K562 (cell line): ENCODE measurements around the gene ATXN1. TPM values are rescaled to one million over a fixed set of nuclear protein-coding genes. Genes with fewer than 3 reads are reported as not detected.
A peak's percentile ranks its signal among the peaks of the same experiment; 100 is the strongest.

Source experiments
- CBX1 ChIP-seq: sonication (generic); IDR thresholded peaks from 2 replicates; pipeline ENCODE4 v1.6.1; 2016; ENCODE audit warnings: antibody characterized with exemption, low read depth, mild to moderate bottlenecking
- CC2D1A ChIP-seq: fragments of 450-650 bp; IDR thresholded peaks from 2 replicates; pipeline ENCODE4 v1.6.1; 2017; ENCODE audit warnings: mild to moderate bottlenecking
- CSDE1 ChIP-seq, 2 experiments: fragments of 450-650 bp; IDR thresholded peaks; 2 replicates each; pipeline ENCODE4 v1.6.1; 2016; ENCODE audit warnings: mild to moderate bottlenecking in 1 of 2
- EWSR1 ChIP-seq: fragments of 450-650 bp; IDR thresholded peaks from 2 replicates; pipeline ENCODE4 v1.6.1; 2018; ENCODE audit warnings: borderline replicate concordance, mild to moderate bottlenecking, low read depth, moderate library complexity; ENCODE audit not compliant: partially characterized antibody
- HDAC2 ChIP-seq: fragments of 450-650 bp; IDR thresholded peaks from 2 replicates; pipeline ENCODE4 v1.6.1; 2016; ENCODE audit warnings: mild to moderate bottlenecking
- MCM5 ChIP-seq: fragments of 450-650 bp; IDR thresholded peaks from 2 replicates; pipeline ENCODE4 v1.6.1; 2016; ENCODE audit warnings: low read depth
- MECOM ChIP-seq: fragments of 250-450 bp; sonication (Bioruptor Pico); IDR thresholded peaks from 2 replicates; pipeline ENCODE4 v1.8.0; 2022; ENCODE audit warnings: inconsistent platforms
- MTA2 ChIP-seq: fragments of 450-650 bp; IDR thresholded peaks from 2 replicates; pipeline ENCODE4 v1.6.1; 2016; ENCODE audit warnings: low read depth
- MYNN ChIP-seq, 2 experiments: sonication (generic); formaldehyde crosslinking in 1 of 2; IDR thresholded peaks; 2 replicates each; pipeline versions ENCODE4 v1.5.0 to v1.6.1; 2016 to 2020; ENCODE audit warnings: antibody characterized with exemption in 1 of 2, missing genetic modification reagents in 1 of 2
- PML ChIP-seq: IDR thresholded peaks from 2 replicates; pipeline ENCODE4 v1.6.1; 2012; ENCODE audit warnings: low read length, inconsistent platforms
- RBFOX2 ChIP-seq: fragments of 200-400 bp; formaldehyde crosslinking; IDR thresholded peaks from 2 replicates; pipeline ENCODE4 v1.6.1; 2017; ENCODE audit warnings: low read depth, mild to moderate bottlenecking, low read length, moderate library complexity
- ZNF431 ChIP-seq: sonication (generic); formaldehyde crosslinking; IDR thresholded peaks from 2 replicates; pipeline ENCODE4 v1.8.0; 2022; ENCODE audit warnings: mild to moderate bottlenecking, missing genetic modification reagents
- polyA plus RNA-seq, 8 experiments: library from polyadenylated mRNA; depleted of rRNA in 4 of 8; stranded (reverse) in 5 of 8; unstranded in 3 of 8; fragments of >200 nt; fragmentation: Nextera tagmentation in 2 of 8; fragmentation: Illumina TruSeq in 1 of 8; extraction: Ambion mirVana in 2 of 8; extraction: Trizol in 1 of 8; gene quantifications; 2 replicates each; pipeline versions ENCODE4 v1.2.1 to v1.2.3, GENCODE V29; 2011 to 2014; ENCODE audit warnings: inconsistent platforms in 1 of 8, missing spikeins in 1 of 8
- total RNA-seq, 7 experiments: library from RNA; depleted of rRNA in 6 of 7; stranded (reverse); fragments of >200 nt in 6 of 7; fragmentation: Illumina TruSeq in 2 of 7; extraction: Trizol in 2 of 7; gene quantifications; 2 replicates each; pipeline versions ENCODE4 v1.2.1 to v1.2.3, GENCODE V29; 2011 to 2021; ENCODE audit warnings: low replicate concordance in 1 of 7
- TF ChIP-seq, protein P1 (sequence below): fragments of 450-650 bp; formaldehyde crosslinking; IDR thresholded peaks from 2 replicates; pipeline ENCODE4 v1.4.0; 2020; ENCODE audit warnings: mild to moderate bottlenecking, moderate library complexity
- TF ChIP-seq, protein P2 (sequence below): fragments of 450-650 bp; formaldehyde crosslinking; IDR thresholded peaks from 2 replicates; pipeline ENCODE4 v1.4.0; 2022; ENCODE audit warnings: mild to moderate bottlenecking, moderate library complexity
- TF ChIP-seq, protein P3 (sequence below): fragments of 450-650 bp; formaldehyde crosslinking; IDR thresholded peaks from 2 replicates; pipeline ENCODE4 v1.4.0; 2020; ENCODE audit warnings: mild to moderate bottlenecking, moderate library complexity
- TF ChIP-seq, protein P4 (sequence below): fragments of 450-650 bp; IDR thresholded peaks from 2 replicates; pipeline ENCODE4 v1.6.1; 2016; ENCODE audit warnings: low read depth, mild to moderate bottlenecking, moderate library complexity
- TF ChIP-seq, protein P5 (sequence below): fragments of 450-650 bp; IDR thresholded peaks from 2 replicates; pipeline ENCODE4 v1.6.1; 2017; ENCODE audit warnings: mild to moderate bottlenecking, moderate library complexity
- TF ChIP-seq, protein P6 (sequence below): sonication (generic); formaldehyde crosslinking; IDR thresholded peaks from 2 replicates; pipeline ENCODE4 v1.8.0; 2022; ENCODE audit warnings: mild to moderate bottlenecking, missing genetic modification reagents
- TF ChIP-seq, protein P7 (sequence below): fragments of 250-450 bp; sonication (Bioruptor Pico); IDR thresholded peaks from 2 replicates; pipeline ENCODE4 v1.4.0; 2020

ATXN1 gene
- total and polyA plus RNA-seq, 9 of the 15 experiments (the other 6 are each of a cell fraction or from before 2014, with no cell fraction given) = under 0.01 to 1.2 (median 0.58) TPM

DNA sequence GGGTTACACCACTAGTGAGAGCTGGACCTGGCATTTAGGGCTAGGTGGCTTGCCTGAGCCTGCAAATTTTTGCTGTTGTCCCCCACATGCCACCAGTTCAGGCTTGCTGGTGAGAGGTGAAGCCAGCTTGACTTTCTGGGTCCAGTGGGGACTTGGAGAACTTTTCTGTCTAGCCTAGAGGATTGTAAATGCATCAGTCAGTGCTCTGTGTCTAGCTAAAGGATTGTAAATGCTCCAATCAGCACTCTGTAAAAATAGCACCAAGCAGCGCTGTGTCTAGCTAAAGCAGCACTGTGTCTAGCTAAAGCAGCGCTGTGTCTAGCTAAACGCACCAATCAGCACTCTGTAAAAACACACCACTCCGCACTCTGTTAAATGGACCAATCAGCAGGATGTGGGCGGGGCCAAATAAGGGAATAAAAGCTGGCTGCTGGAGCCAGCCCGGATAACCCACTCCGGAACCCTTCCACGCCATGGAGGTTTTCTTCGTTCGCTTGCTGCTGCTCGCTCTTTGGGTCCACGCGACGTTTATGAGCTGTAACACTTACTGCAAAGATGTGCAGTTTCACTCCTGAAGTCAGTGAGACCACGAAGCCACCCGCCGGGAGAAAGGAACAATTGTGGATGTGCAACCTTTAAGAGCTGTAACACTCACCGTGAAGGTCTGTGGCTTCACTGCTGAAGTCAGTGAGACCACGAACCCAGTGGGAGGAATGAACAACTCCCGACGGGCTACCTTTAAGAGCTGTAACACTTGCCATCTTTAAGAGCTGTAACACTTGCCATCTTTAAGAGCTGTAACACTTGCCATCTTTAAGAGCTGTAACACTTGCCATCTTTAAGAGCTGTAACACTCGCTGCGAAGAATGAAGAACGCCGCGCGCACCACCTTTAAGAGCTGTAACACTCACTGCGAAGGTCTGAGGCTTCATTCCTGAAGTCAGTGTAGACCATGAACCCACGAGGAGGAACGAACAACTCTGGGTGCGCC is 495.6 kb downstream of the ATXN1 start (continued):
- TF ChIP-seq, protein P1, sequence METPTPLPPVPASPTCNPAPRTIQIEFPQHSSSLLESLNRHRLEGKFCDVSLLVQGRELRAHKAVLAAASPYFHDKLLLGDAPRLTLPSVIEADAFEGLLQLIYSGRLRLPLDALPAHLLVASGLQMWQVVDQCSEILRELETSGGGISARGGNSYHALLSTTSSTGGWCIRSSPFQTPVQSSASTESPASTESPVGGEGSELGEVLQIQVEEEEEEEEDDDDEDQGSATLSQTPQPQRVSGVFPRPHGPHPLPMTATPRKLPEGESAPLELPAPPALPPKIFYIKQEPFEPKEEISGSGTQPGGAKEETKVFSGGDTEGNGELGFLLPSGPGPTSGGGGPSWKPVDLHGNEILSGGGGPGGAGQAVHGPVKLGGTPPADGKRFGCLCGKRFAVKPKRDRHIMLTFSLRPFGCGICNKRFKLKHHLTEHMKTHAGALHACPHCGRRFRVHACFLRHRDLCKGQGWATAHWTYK (CRISPR knock-in tag) = peak; percentile 89
- TF ChIP-seq, protein P2, sequence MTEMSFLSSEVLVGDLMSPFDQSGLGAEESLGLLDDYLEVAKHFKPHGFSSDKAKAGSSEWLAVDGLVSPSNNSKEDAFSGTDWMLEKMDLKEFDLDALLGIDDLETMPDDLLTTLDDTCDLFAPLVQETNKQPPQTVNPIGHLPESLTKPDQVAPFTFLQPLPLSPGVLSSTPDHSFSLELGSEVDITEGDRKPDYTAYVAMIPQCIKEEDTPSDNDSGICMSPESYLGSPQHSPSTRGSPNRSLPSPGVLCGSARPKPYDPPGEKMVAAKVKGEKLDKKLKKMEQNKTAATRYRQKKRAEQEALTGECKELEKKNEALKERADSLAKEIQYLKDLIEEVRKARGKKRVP (CRISPR knock-in tag) = peak; percentile 75; the same call in 1 of the 2 replicates
- peak; percentile 98 for TF ChIP-seq HDAC2
- TF ChIP-seq, protein P3, sequence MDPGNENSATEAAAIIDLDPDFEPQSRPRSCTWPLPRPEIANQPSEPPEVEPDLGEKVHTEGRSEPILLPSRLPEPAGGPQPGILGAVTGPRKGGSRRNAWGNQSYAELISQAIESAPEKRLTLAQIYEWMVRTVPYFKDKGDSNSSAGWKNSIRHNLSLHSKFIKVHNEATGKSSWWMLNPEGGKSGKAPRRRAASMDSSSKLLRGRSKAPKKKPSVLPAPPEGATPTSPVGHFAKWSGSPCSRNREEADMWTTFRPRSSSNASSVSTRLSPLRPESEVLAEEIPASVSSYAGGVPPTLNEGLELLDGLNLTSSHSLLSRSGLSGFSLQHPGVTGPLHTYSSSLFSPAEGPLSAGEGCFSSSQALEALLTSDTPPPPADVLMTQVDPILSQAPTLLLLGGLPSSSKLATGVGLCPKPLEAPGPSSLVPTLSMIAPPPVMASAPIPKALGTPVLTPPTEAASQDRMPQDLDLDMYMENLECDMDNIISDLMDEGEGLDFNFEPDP (CRISPR knock-in tag) = peak; percentile 79; the same call in 1 of the 2 replicates
- peak; percentile 99 for TF ChIP-seq PML
- peak; percentile 80 for TF ChIP-seq MYNN (IDR thresholded peaks at IDR 0.05)
- no peak for TF ChIP-seq MYNN (CRISPR knock-in tag; IDR thresholded peaks at IDR 0.05)
- peak; percentile 72; the same call in 1 of the 2 replicates for TF ChIP-seq MTA2
- peak; percentile 100 for TF ChIP-seq CBX1
- TF ChIP-seq, protein P4, sequence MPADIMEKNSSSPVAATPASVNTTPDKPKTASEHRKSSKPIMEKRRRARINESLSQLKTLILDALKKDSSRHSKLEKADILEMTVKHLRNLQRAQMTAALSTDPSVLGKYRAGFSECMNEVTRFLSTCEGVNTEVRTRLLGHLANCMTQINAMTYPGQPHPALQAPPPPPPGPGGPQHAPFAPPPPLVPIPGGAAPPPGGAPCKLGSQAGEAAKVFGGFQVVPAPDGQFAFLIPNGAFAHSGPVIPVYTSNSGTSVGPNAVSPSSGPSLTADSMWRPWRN = peak; percentile 17; the same call in 1 of the 2 replicates
- TF ChIP-seq, protein P5, sequence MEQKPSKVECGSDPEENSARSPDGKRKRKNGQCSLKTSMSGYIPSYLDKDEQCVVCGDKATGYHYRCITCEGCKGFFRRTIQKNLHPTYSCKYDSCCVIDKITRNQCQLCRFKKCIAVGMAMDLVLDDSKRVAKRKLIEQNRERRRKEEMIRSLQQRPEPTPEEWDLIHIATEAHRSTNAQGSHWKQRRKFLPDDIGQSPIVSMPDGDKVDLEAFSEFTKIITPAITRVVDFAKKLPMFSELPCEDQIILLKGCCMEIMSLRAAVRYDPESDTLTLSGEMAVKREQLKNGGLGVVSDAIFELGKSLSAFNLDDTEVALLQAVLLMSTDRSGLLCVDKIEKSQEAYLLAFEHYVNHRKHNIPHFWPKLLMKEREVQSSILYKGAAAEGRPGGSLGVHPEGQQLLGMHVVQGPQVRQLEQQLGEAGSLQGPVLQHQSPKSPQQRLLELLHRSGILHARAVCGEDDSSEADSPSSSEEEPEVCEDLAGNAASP = no peak
- peak; percentile 85 for TF ChIP-seq CC2D1A
- TF ChIP-seq MECOM = peak; percentile 82; the same call in 1 of the 2 replicates
- TF ChIP-seq CSDE1 (IDR thresholded peaks at IDR 0.05) = peak in 1 of 2 experiments; percentile 93; a peak in 2 of 4 replicates
- no peak for TF ChIP-seq MCM5
- TF ChIP-seq, protein P6, sequence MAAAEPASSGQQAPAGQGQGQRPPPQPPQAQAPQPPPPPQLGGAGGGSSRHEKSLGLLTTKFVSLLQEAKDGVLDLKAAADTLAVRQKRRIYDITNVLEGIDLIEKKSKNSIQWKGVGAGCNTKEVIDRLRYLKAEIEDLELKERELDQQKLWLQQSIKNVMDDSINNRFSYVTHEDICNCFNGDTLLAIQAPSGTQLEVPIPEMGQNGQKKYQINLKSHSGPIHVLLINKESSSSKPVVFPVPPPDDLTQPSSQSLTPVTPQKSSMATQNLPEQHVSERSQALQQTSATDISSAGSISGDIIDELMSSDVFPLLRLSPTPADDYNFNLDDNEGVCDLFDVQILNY (CRISPR knock-in tag) = peak; percentile 92; the same call in 1 of the 2 replicates
- TF ChIP-seq, protein P7, sequence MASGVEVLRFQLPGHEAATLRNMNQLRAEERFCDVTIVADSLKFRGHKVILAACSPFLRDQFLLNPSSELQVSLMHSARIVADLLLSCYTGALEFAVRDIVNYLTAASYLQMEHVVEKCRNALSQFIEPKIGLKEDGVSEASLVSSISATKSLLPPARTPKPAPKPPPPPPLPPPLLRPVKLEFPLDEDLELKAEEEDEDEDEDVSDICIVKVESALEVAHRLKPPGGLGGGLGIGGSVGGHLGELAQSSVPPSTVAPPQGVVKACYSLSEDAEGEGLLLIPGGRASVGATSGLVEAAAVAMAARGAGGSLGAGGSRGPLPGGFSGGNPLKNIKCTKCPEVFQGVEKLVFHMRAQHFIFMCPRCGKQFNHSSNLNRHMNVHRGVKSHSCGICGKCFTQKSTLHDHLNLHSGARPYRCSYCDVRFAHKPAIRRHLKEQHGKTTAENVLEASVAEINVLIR (CRISPR knock-in tag) = no peak
- TF ChIP-seq EWSR1 = no peak
- peak; percentile 73; the same call in 1 of the 2 replicates for TF ChIP-seq ZNF431 (CRISPR knock-in tag)
- peak; percentile 94 for TF ChIP-seq RBFOX2
